PFSK-1 (cell line): ENCODE results near the gene KCNJ5.

Experiments
- POLR2AphosphoS5 ChIP-seq: IDR thresholded peaks from 2 replicates; pipeline ENCODE4 v1.6.1; 2012; ENCODE audit warnings: low read depth, mild to moderate bottlenecking, control low read depth, low read length, moderate library complexity
- REST ChIP-seq, 2 experiments: IDR thresholded peaks; 2 replicates each; pipeline versions ENCODE4 v1.6.1 to v1.8.0; 2011 to 2012; ENCODE audit warnings: low read depth in 2 of 2, low read length in 2 of 2, control low read depth in 1 of 2, inconsistent platforms in 1 of 2, mild to moderate bottlenecking in 1 of 2, moderate library complexity in 1 of 2; ENCODE audit not compliant: insufficient read depth in 1 of 2
- SIN3A ChIP-seq: IDR thresholded peaks from 2 replicates; pipeline ENCODE4 v1.6.1; 2012; ENCODE audit warnings: mild to moderate bottlenecking, low read length, moderate library complexity, borderline replicate concordance; ENCODE audit not compliant: insufficient read depth
- TAF1 ChIP-seq: IDR thresholded peaks from 2 replicates; pipeline ENCODE4 v1.6.1; 2012; ENCODE audit warnings: low read length, control low read depth, borderline replicate concordance; ENCODE audit not compliant: insufficient read depth

- TF ChIP-seq REST (IDR thresholded peaks at IDR 0.05; ENCODE audit: insufficient read depth in 1 of 2, low read depth in 2 of 2, low read length in 2 of 2) (no peak), TAF1 (no peak), POLR2AphosphoS5 (no peak), SIN3A (no peak)
These were observed 37.6 kb upstream of the KCNJ5 start for GRCh38 chr11:128853559-128853958.
